Upper lobe of left lung (tissue), 6 donors: Measurements from ENCODE around the gene OR2AG1. TPM values are rescaled to one million over a fixed set of nuclear protein-coding genes. Genes with fewer than 3 reads are reported as not detected.

ENCODE experiments used
- ATAC-seq, 2 donors: fragments of 200-7000 bp; cut with Tn5 transposase; one replicate each; pipeline ENCODE4 v1.9.1; 2022; ENCODE audit warnings: mild to moderate bottlenecking in 2 of 2, moderate library complexity in 2 of 2; ENCODE audit not compliant: low FRiP score in 2 of 2
- DNase-seq, 2 donors: peaks; one replicate each; pipeline ENCODE4 v3.0.0-alpha.2; 2019 to 2020
- H3K27ac ChIP-seq, 4 donors: fragments of 200-600 bp; sonication (generic); one replicate each; pipeline ENCODE4 v1.5.1; 2016 to 2019
- H3K27me3 ChIP-seq, 4 donors: fragments of 200-600 bp; sonication (generic); one replicate each; pipeline ENCODE4 v1.5.1; 2017 to 2019
- H3K36me3 ChIP-seq, 4 donors: fragments of 200-600 bp; sonication (generic); one replicate each; pipeline ENCODE4 v1.5.1; 2016 to 2019
- H3K4me1 ChIP-seq, 4 donors: fragments of 200-600 bp; sonication (generic); one replicate each; pipeline ENCODE4 v1.5.1; 2018 to 2019
- H3K4me3 ChIP-seq, 4 donors: fragments of 200-600 bp; sonication (generic); one replicate each; pipeline ENCODE4 v1.5.1; 2017 to 2019; ENCODE audit warnings: mild to moderate bottlenecking in 2 of 4, moderate library complexity in 1 of 4
- H3K9me3 ChIP-seq, 4 donors: fragments of 200-600 bp; sonication (generic); one replicate each; pipeline ENCODE4 v1.5.1; 2018 to 2019
- CTCF ChIP-seq, 6 experiments: fragments of 450-650 bp in 4 of 6; fragments of 200-600 bp in 2 of 6; sonication (generic) in 2 of 6; IDR thresholded peaks; one replicate each; pipeline ENCODE4 v1.5.1; 2016 to 2019; ENCODE audit warnings: antibody characterized with exemption in 6 of 6
- EP300 ChIP-seq, 4 donors: sonication (generic); formaldehyde crosslinking; IDR thresholded peaks; one replicate each; pipeline ENCODE4 v1.5.1; 2017; ENCODE audit warnings: antibody characterized with exemption in 4 of 4, control low read depth in 2 of 4
- POLR2A ChIP-seq, 4 donors: fragments of 450-650 bp; IDR thresholded peaks; one replicate each; pipeline ENCODE4 v1.5.1; 2016 to 2017; ENCODE audit warnings: antibody characterized with exemption in 4 of 4, mild to moderate bottlenecking in 2 of 4
- POLR2AphosphoS5 ChIP-seq, 2 donors: sonication (generic); formaldehyde crosslinking; IDR thresholded peaks; one replicate each; pipeline ENCODE4 v1.5.1; 2017; ENCODE audit warnings: antibody characterized with exemption in 2 of 2
- WGBS, 2 donors: methylation state at CpG; one replicate each; pipeline ENCODE4 v1.1.5; 2017 to 2018; 5-methylcytosine and 5-hydroxymethylcytosine counted together
- total RNA-seq, 6 donors: library from RNA; depleted of rRNA in 4 of 6; stranded (reverse); fragments of >200 nt in 4 of 6; gene quantifications; one replicate each; pipeline versions ENCODE4 v1.1.0 to v1.2.1, GENCODE V29; 2016 to 2021
- donor health status: DM: no; HTN: no; CAD: no; lungs with moderate emphysema.
- donor health status: DM: no; HTN: yes; CAD: no; lungs with severe emphysema.

Gene OR2AG1
- total RNA-seq, 6 donors from 2014 or later = not detected

DNA sequence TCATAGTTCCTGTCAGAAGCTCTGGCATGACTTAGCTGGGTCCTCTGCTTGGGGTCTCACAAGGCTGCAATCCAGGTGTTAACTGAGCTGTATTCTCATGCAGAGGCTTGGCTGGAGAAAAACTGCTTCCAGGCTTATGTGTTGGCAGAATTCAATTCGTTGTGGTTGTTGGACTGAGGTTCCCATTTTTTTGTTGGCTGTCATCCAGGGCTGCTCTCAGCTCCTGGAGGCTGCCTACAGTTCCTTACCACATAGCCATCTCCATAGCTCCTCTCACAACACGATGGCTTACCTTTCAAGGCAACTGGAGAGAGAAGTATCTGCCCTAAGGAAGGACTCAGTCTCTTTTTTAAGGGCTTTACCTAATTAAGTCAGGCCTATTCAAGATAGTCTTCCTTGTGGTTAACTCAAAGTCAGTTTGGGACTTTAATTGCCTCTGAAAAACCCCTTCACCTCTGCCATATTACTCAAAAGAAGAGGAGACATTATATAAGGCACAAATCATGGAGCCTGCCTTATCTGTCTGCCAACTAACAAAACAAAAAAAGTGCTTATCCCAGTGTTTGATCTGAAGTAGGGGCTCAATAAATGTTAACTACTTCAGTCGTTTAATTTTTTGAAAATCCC, 46.2 kb upstream of the OR2AG1 start:
- TF ChIP-seq POLR2A (IDR thresholded peaks at IDR 0.05) (no peak), EP300 (IDR thresholded peaks at IDR 0.05) (no peak), POLR2AphosphoS5 (IDR thresholded peaks at IDR 0.05) (no peak), CTCF (IDR thresholded peaks at IDR 0.05) (no peak)
- H3K4me3 ChIP-seq = no peak overlapping the region
- ATAC-seq = peak in 1 of 2 donors; percentile 42

GRCh38 chr11:6737872-6738466, 44.9 kb upstream of the OR2AG1 start:
- Histone ChIP-seq H3K27ac (no peak overlapping the region), H3K9me3 (peaks cover 0 to 4% (median 0%) of the 10 kb centered on the region in 4 donors), H3K36me3 (peaks cover 0 to 10% (median 0%) of the 10 kb centered on the region in 4 donors), H3K4me1 (peaks cover 0 to 10% (median 6%) of the 10 kb centered on the region in 4 donors), H3K27me3 (no peaks in the 10 kb centered on the region), H3K4me3 (no peak overlapping the region)
- peak in 1 of 2 donors; percentile 77 for ATAC-seq
- DNase-seq = peak in 1 of 2 donors; percentile 35
- TF ChIP-seq POLR2AphosphoS5 (IDR thresholded peaks at IDR 0.05) (no peak), CTCF (IDR thresholded peaks at IDR 0.05) (peak; percentile 38 to 67 (median 56)), POLR2A (IDR thresholded peaks at IDR 0.05) (no peak)
- WGBS, 2 donors = 9 to 21% methylated on average over 2 of the region's 2 CpGs

More for the DNA sequence above, 46.2 kb upstream of the OR2AG1 start:
- 44 to 61% methylated on average over 3 of the region's 3 CpGs for WGBS, 2 donors
- Histone ChIP-seq H3K4me1 (peaks cover 0 to 10% (median 6%) of the 10 kb centered on the region in 4 donors), H3K9me3 (peaks cover 0 to 4% (median 0%) of the 10 kb centered on the region in 4 donors), H3K27ac (no peak overlapping the region), H3K36me3 (peaks cover 0 to 11% (median 0%) of the 10 kb centered on the region in 4 donors), H3K27me3 (no peaks in the 10 kb centered on the region)
- peak in 1 of 2 donors; percentile 30 for DNase-seq

- H3K27ac ChIP-seq = no peak overlapping the region
- WGBS, 2 donors = 88 to 89% methylated on average over 1 of the region's 1 CpG
- H3K4me3 ChIP-seq = no peak overlapping the region
- TF ChIP-seq POLR2AphosphoS5 (IDR thresholded peaks at IDR 0.05) (no peak), POLR2A (IDR thresholded peaks at IDR 0.05) (no peak), CTCF (IDR thresholded peaks at IDR 0.05) (no peak), EP300 (IDR thresholded peaks at IDR 0.05) (no peak)
- no peaks in the 10 kb centered on the region for H3K27me3 ChIP-seq
- peaks cover 0 to 4% (median 0%) of the 10 kb centered on the region in 4 donors for H3K36me3 ChIP-seq
- no peak for ATAC-seq
- peaks cover 0 to 4% (median 0%) of the 10 kb centered on the region in 4 donors for H3K9me3 ChIP-seq
- H3K4me1 ChIP-seq = peaks cover 0 to 10% (median 6%) of the 10 kb centered on the region in 4 donors
- no peak for DNase-seq
Observed at GRCh38 chr11:6738590-6738989, 44.2 kb upstream of the OR2AG1 start.

GRCh38 chr11:6742260-6742659, 40.6 kb upstream of the OR2AG1 start:
- Histone ChIP-seq H3K4me3 (peak overlapping the region in 1 of 4 donors; percentile 20), H3K4me1 (peaks cover 0 to 14% (median 9%) of the 10 kb centered on the region in 4 donors), H3K36me3 (no peaks in the 10 kb centered on the region), H3K9me3 (no peaks in the 10 kb centered on the region), H3K27ac (peak overlapping the region in 1 of 4 donors; percentile 84), H3K27me3 (no peaks in the 10 kb centered on the region)
- no peak for ATAC-seq
- DNase-seq = no peak
- 54 to 61% methylated on average over 7 of the region's 7 CpGs for WGBS, 2 donors
- TF ChIP-seq CTCF (IDR thresholded peaks at IDR 0.05) = no peak
- TF ChIP-seq POLR2AphosphoS5 (IDR thresholded peaks at IDR 0.05) = no peak
- no peak for TF ChIP-seq EP300 (IDR thresholded peaks at IDR 0.05)
- no peak for TF ChIP-seq POLR2A (IDR thresholded peaks at IDR 0.05)
